ENCODE measurements around the gene TDP1. TPM values are rescaled to one million over a fixed set of nuclear protein-coding genes. Genes with fewer than 3 reads are reported as not detected.
"Not testable (repeated sequence)": the region's sequence is repeated elsewhere in the genome, so short reads cannot be mapped to it uniquely, and the experiment has no call there.

TDP1 gene
- total RNA-seq, 1 donor from 2014 or later = 30.3 TPM

GRCh38 chr14:90005939-90006530 is 50.3 kb downstream of the TDP1 start:
- H3K4me1 Mint-ChIP-seq (ENCODE audit: low read depth, unreplicated experiment) = no peaks in the 10 kb centered on the region
- no peak for TF ChIP-seq CTCF (IDR thresholded peaks at IDR 0.05; ENCODE audit: partially characterized antibody, unreplicated experiment)
- H3K4me3 Mint-ChIP-seq (ENCODE audit: unreplicated experiment) = no peak overlapping the region
- peaks cover 10% of the 10 kb centered on the region for H3K36me3 Mint-ChIP-seq (ENCODE audit: unreplicated experiment)
- no peaks in the 10 kb centered on the region for H3K9me3 Mint-ChIP-seq (ENCODE audit: unreplicated experiment)
- H3K27ac Mint-ChIP-seq (ENCODE audit: unreplicated experiment) = no peak overlapping the region
- H3K27me3 Mint-ChIP-seq (ENCODE audit: unreplicated experiment) = peaks cover 2% of the 10 kb centered on the region
- no peak for DNase-seq

- no peak for TF ChIP-seq CTCF (IDR thresholded peaks at IDR 0.05; ENCODE audit: partially characterized antibody, unreplicated experiment)
- no peak for DNase-seq
- Mint-ChIP-seq H3K4me3 (ENCODE audit: unreplicated experiment) (no peak overlapping the region), H3K36me3 (ENCODE audit: unreplicated experiment) (peaks cover 19% of the 10 kb centered on the region), H3K27ac (ENCODE audit: unreplicated experiment) (no peak overlapping the region), H3K27me3 (ENCODE audit: unreplicated experiment) (no peaks in the 10 kb centered on the region), H3K4me1 (ENCODE audit: low read depth, unreplicated experiment) (no peaks in the 10 kb centered on the region), H3K9me3 (ENCODE audit: unreplicated experiment) (no peaks in the 10 kb centered on the region)
Measured at GRCh38 chr14:90017371-90017770, 61.6 kb downstream of the TDP1 start.

- TF ChIP-seq CTCF (IDR thresholded peaks at IDR 0.05; ENCODE audit: partially characterized antibody, unreplicated experiment) = no peak
- Mint-ChIP-seq H3K36me3 (ENCODE audit: unreplicated experiment) (peaks cover 5% of the 10 kb centered on the region), H3K9me3 (ENCODE audit: unreplicated experiment) (no peaks in the 10 kb centered on the region), H3K27ac (ENCODE audit: unreplicated experiment) (no peak overlapping the region), H3K4me1 (ENCODE audit: low read depth, unreplicated experiment) (no peaks in the 10 kb centered on the region), H3K27me3 (ENCODE audit: unreplicated experiment) (no peaks in the 10 kb centered on the region), H3K4me3 (ENCODE audit: unreplicated experiment) (no peak overlapping the region)
- no peak for DNase-seq
Measured at GRCh38 chr14:90019824-90020523, 64.2 kb downstream of the TDP1 start.

GRCh38 chr14:90023176-90023896 is 67.6 kb downstream of the TDP1 start:
- Mint-ChIP-seq H3K27me3 (ENCODE audit: unreplicated experiment) (no peaks in the 10 kb centered on the region), H3K4me1 (ENCODE audit: low read depth, unreplicated experiment) (no peaks in the 10 kb centered on the region), H3K36me3 (ENCODE audit: unreplicated experiment) (peaks cover 5% of the 10 kb centered on the region), H3K27ac (ENCODE audit: unreplicated experiment) (no peak overlapping the region), H3K9me3 (ENCODE audit: unreplicated experiment) (no peaks in the 10 kb centered on the region), H3K4me3 (ENCODE audit: unreplicated experiment) (no peak overlapping the region)
- no peak for DNase-seq
- no peak for TF ChIP-seq CTCF (IDR thresholded peaks at IDR 0.05; ENCODE audit: partially characterized antibody, unreplicated experiment)

- Mint-ChIP-seq H3K27me3 (ENCODE audit: unreplicated experiment) (peaks cover 2% of the 10 kb centered on the region), H3K27ac (ENCODE audit: unreplicated experiment) (no peak overlapping the region), H3K36me3 (ENCODE audit: unreplicated experiment) (no peaks in the 10 kb centered on the region), H3K9me3 (ENCODE audit: unreplicated experiment) (no peaks in the 10 kb centered on the region), H3K4me1 (ENCODE audit: low read depth, unreplicated experiment) (no peaks in the 10 kb centered on the region), H3K4me3 (ENCODE audit: unreplicated experiment) (no peak overlapping the region)
- no peak for DNase-seq
- no peak for TF ChIP-seq CTCF (IDR thresholded peaks at IDR 0.05; ENCODE audit: partially characterized antibody, unreplicated experiment)
Measured at GRCh38 chr14:90024910-90025309, 69.2 kb downstream of the TDP1 start.

GRCh38 chr14:90026608-90027007 is 70.9 kb downstream of the TDP1 start:
- not testable (repeated sequence) for H3K27me3 Mint-ChIP-seq (ENCODE audit: unreplicated experiment); H3K4me3 Mint-ChIP-seq (ENCODE audit: unreplicated experiment); H3K36me3 Mint-ChIP-seq (ENCODE audit: unreplicated experiment); H3K9me3 Mint-ChIP-seq (ENCODE audit: unreplicated experiment); H3K4me1 Mint-ChIP-seq (ENCODE audit: low read depth, unreplicated experiment); H3K27ac Mint-ChIP-seq (ENCODE audit: unreplicated experiment); DNase-seq
